Epithelial cell of esophagus (primary cell): ENCODE results near the gene ACKR3.

Experiments
- DNase-seq: peaks from one replicate; pipeline ENCODE4 v3.0.0; 2010; ENCODE audit warnings: low read depth
- H3K4me3 ChIP-seq: 2 replicates; pipeline ENCODE4 v1.5.1; 2011; ENCODE audit warnings: mild to moderate bottlenecking, low read length, control low read depth
- CTCF ChIP-seq: IDR thresholded peaks from 2 replicates; pipeline ENCODE4 v1.5.1; 2011; ENCODE audit warnings: low read depth, mild to moderate bottlenecking, low read length, control low read depth, inconsistent platforms; ENCODE audit not compliant: insufficient read depth; ENCODE audit errors: missing control alignments

The ACKR3 gene

GRCh38 chr2:236621786-236622185 lies 52.2 kb downstream of the ACKR3 start:
- no peak overlapping the region for H3K4me3 ChIP-seq
- no peak for TF ChIP-seq CTCF
- no peak for DNase-seq

- H3K4me3 ChIP-seq: no peak overlapping the region
- peak; percentile 44 for DNase-seq
- TF ChIP-seq CTCF: no peak
These were observed 52.6 kb downstream of the ACKR3 start for GRCh38 chr2:236622201-236622600.

- DNase-seq: no peak
- TF ChIP-seq CTCF: no peak
- H3K4me3 ChIP-seq: no peak overlapping the region
These were observed 53.0 kb downstream of the ACKR3 start for GRCh38 chr2:236622660-236623059.

- H3K4me3 ChIP-seq: no peak overlapping the region
- TF ChIP-seq CTCF: no peak
- no peak for DNase-seq
These were observed 54.2 kb downstream of the ACKR3 start for GRCh38 chr2:236623816-236624215.

GRCh38 chr2:236625156-236625690 lies 55.6 kb downstream of the ACKR3 start:
- no peak overlapping the region for H3K4me3 ChIP-seq
- DNase-seq: no peak
- TF ChIP-seq CTCF: no peak

GRCh38 chr2:236626391-236627150 lies 56.9 kb downstream of the ACKR3 start:
- H3K4me3 ChIP-seq: no peak overlapping the region
- TF ChIP-seq CTCF: no peak
- no peak for DNase-seq

GRCh38 chr2:236627193-236627592 lies 57.6 kb downstream of the ACKR3 start:
- TF ChIP-seq CTCF: no peak
- DNase-seq: no peak
- no peak overlapping the region for H3K4me3 ChIP-seq
